ENCODE data around the gene GSE1.

DNA sequence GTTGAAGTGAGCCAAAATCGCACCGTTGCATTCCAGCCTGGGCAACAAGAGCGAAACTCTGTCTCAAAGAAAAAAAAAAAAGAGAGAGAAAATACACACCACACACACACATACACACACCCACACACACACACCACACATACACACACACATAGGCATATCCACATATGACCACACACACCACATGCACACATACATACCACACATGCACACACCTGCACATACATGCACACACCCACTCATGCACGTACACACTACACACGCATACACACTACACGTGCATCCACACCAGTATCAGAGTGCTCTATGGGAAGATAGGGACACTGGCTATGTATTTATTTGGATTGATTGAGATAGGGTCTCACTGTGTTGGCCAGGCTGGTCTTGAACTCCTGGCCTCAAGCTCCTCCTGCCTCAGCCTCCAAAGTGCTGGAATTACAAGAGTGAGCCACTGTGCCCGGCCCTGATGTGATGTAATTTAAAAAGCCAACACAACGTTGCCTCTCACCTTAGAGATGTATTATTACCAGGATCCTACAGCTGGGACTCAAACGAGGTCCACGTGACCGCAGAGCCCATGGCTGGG lies 93.4 kb downstream of the GSE1 start:
- TF ChIP-seq, protein P1, sequence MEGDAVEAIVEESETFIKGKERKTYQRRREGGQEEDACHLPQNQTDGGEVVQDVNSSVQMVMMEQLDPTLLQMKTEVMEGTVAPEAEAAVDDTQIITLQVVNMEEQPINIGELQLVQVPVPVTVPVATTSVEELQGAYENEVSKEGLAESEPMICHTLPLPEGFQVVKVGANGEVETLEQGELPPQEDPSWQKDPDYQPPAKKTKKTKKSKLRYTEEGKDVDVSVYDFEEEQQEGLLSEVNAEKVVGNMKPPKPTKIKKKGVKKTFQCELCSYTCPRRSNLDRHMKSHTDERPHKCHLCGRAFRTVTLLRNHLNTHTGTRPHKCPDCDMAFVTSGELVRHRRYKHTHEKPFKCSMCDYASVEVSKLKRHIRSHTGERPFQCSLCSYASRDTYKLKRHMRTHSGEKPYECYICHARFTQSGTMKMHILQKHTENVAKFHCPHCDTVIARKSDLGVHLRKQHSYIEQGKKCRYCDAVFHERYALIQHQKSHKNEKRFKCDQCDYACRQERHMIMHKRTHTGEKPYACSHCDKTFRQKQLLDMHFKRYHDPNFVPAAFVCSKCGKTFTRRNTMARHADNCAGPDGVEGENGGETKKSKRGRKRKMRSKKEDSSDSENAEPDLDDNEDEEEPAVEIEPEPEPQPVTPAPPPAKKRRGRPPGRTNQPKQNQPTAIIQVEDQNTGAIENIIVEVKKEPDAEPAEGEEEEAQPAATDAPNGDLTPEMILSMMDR (IDR thresholded peaks at IDR 0.05): no peak
- no peak for TF ChIP-seq ZFX (IDR thresholded peaks at IDR 0.05; ENCODE audit: borderline replicate concordance)
